ENCODE data around the gene CTCFL.

The CTCFL gene

GRCh38 chr20:57559658-57560553 lies 35.0 kb upstream of the CTCFL start:
- no peak for DNase-seq

GRCh38 chr20:57559289-57559634 lies 34.3 kb upstream of the CTCFL start:
- no peak for DNase-seq

- DNase-seq, result no peak
These were observed 33.8 kb upstream of the CTCFL start for GRCh38 chr20:57558614-57559288.

GRCh38 chr20:57557926-57558613 lies 33.1 kb upstream of the CTCFL start:
- no peak for DNase-seq

GRCh38 chr20:57556980-57557274 lies 32.0 kb upstream of the CTCFL start:
- no peak for DNase-seq

GRCh38 chr20:57555457-57556184 lies 30.7 kb upstream of the CTCFL start:
- no peak for DNase-seq

- no peak for DNase-seq
These were observed 28.6 kb upstream of the CTCFL start for GRCh38 chr20:57553376-57554018.

GRCh38 chr20:57552471-57552870 lies 27.5 kb upstream of the CTCFL start:
- DNase-seq, result no peak

GRCh38 chr20:57548177-57549058 lies 23.5 kb upstream of the CTCFL start:
- no peak for DNase-seq

GRCh38 chr20:57546956-57547649 lies 22.2 kb upstream of the CTCFL start:
- no peak for DNase-seq

GRCh38 chr20:57545927-57546662 lies 21.2 kb upstream of the CTCFL start:
- no peak for DNase-seq

- no peak for DNase-seq
These were observed 20.1 kb upstream of the CTCFL start for GRCh38 chr20:57544838-57545564.

- DNase-seq, result no peak
These were observed 18.8 kb upstream of the CTCFL start for GRCh38 chr20:57543754-57544153.

- DNase-seq, result no peak
These were observed 16.1 kb upstream of the CTCFL start for GRCh38 chr20:57540890-57541580.

- DNase-seq, result no peak
These were observed 14.9 kb upstream of the CTCFL start for GRCh38 chr20:57539889-57540288.

- no peak for DNase-seq
These were observed 12.9 kb upstream of the CTCFL start for GRCh38 chr20:57537822-57538221.

GRCh38 chr20:57536771-57537724 lies 12.1 kb upstream of the CTCFL start:
- no peak for DNase-seq
